Astrocyte (in vitro differentiated cells and primary cell): ENCODE measurements around the gene CCDC57. TPM values are rescaled to one million over a fixed set of nuclear protein-coding genes. Genes with fewer than 3 reads are reported as not detected.

Experiments
- DNase-seq: peaks from one replicate; pipeline ENCODE4 v3.0.0-alpha.2; 2010; ENCODE audit warnings: low read depth
- FAIRE-seq: peaks from 2 replicates; lab custom pipeline; 2011; peaks lifted over from hg19 to GRCh38; lab: Jason Lieb, UNC
- H2AFZ ChIP-seq: 2 replicates; pipeline ENCODE4 v1.6.0; 2012; ENCODE audit warnings: low read depth, low read length, inconsistent platforms
- H3K27ac ChIP-seq: 2 replicates; pipeline ENCODE4 v1.5.1; 2011; ENCODE audit warnings: low read depth, low read length, inconsistent platforms
- H3K27me3 ChIP-seq: 2 replicates; pipeline ENCODE4 v1.6.0; 2011; ENCODE audit warnings: low read length, inconsistent platforms; ENCODE audit not compliant: insufficient read depth
- H3K36me3 ChIP-seq: 2 replicates; pipeline ENCODE4 v1.5.1; 2011; ENCODE audit warnings: low read length, inconsistent platforms; ENCODE audit not compliant: insufficient read depth
- H3K4me1 ChIP-seq: 2 replicates; pipeline ENCODE4 v1.5.1; 2011; ENCODE audit warnings: low read length, inconsistent platforms; ENCODE audit not compliant: insufficient read depth
- H3K4me2 ChIP-seq: 2 replicates; pipeline ENCODE4 v1.6.0; 2012; ENCODE audit warnings: low read length, inconsistent platforms
- H3K4me3 ChIP-seq: 2 replicates; pipeline ENCODE4 v1.5.1; 2011; ENCODE audit warnings: low read depth, mild to moderate bottlenecking, low read length, inconsistent platforms; ENCODE audit not compliant: insufficient read depth
- H3K79me2 ChIP-seq: 2 replicates; pipeline ENCODE4 v1.6.0; 2012; ENCODE audit warnings: mild to moderate bottlenecking, low read length, inconsistent platforms; ENCODE audit not compliant: insufficient read depth
- H3K9ac ChIP-seq: 2 replicates; pipeline ENCODE4 v1.6.0; 2012; ENCODE audit warnings: mild to moderate bottlenecking, low read length, inconsistent platforms
- H3K9me3 ChIP-seq: 2 replicates; pipeline ENCODE4 v1.5.1; 2012; ENCODE audit warnings: low read depth, mild to moderate bottlenecking, low read length, inconsistent platforms; ENCODE audit not compliant: insufficient read depth
- H4K20me1 ChIP-seq: 2 replicates; pipeline ENCODE4 v1.6.0; 2012; ENCODE audit warnings: low read length, inconsistent platforms; ENCODE audit not compliant: insufficient read depth
- H3K27ac Mint-ChIP-seq: one replicate; pipeline ENCODE4 v1.8.0; 2021; ENCODE audit warnings: mild to moderate bottlenecking, mixed read lengths; ENCODE audit not compliant: unreplicated experiment
- H3K27me3 Mint-ChIP-seq: one replicate; pipeline ENCODE4 v1.8.0; 2021; ENCODE audit warnings: low read depth, mixed read lengths; ENCODE audit not compliant: unreplicated experiment
- H3K36me3 Mint-ChIP-seq: one replicate; pipeline ENCODE4 v1.8.0; 2021; ENCODE audit warnings: low read depth, mixed read lengths; ENCODE audit not compliant: unreplicated experiment
- H3K4me1 Mint-ChIP-seq: one replicate; pipeline ENCODE4 v1.8.0; 2021; ENCODE audit warnings: low read depth, mixed read lengths; ENCODE audit not compliant: unreplicated experiment
- H3K4me3 Mint-ChIP-seq: one replicate; pipeline ENCODE4 v1.8.0; 2021; ENCODE audit warnings: mild to moderate bottlenecking, moderate library complexity, mixed read lengths; ENCODE audit not compliant: unreplicated experiment
- H3K9me3 Mint-ChIP-seq: one replicate; pipeline ENCODE4 v1.8.0; 2021; ENCODE audit warnings: mild to moderate bottlenecking, mixed read lengths; ENCODE audit not compliant: unreplicated experiment
- EZH2 ChIP-seq: IDR thresholded peaks from 2 replicates; pipeline ENCODE4 v1.6.1; 2012; ENCODE audit warnings: mild to moderate bottlenecking, low read length, inconsistent platforms; ENCODE audit not compliant: insufficient read depth
- total RNA-seq: library from RNA; stranded (reverse); gene quantifications from 2 replicates; pipeline ENCODE4 v1.2.1, GENCODE V29; 2021
- TF ChIP-seq, protein P1 (sequence below): IDR thresholded peaks from 2 replicates; pipeline ENCODE4 v1.5.1; 2011; ENCODE audit warnings: low read depth, mild to moderate bottlenecking, inconsistent platforms, low read length, moderate library complexity; ENCODE audit not compliant: insufficient read depth

The CCDC57 gene
- total RNA-seq, 1 donor from 2014 or later, result 20.4 TPM

DNA sequence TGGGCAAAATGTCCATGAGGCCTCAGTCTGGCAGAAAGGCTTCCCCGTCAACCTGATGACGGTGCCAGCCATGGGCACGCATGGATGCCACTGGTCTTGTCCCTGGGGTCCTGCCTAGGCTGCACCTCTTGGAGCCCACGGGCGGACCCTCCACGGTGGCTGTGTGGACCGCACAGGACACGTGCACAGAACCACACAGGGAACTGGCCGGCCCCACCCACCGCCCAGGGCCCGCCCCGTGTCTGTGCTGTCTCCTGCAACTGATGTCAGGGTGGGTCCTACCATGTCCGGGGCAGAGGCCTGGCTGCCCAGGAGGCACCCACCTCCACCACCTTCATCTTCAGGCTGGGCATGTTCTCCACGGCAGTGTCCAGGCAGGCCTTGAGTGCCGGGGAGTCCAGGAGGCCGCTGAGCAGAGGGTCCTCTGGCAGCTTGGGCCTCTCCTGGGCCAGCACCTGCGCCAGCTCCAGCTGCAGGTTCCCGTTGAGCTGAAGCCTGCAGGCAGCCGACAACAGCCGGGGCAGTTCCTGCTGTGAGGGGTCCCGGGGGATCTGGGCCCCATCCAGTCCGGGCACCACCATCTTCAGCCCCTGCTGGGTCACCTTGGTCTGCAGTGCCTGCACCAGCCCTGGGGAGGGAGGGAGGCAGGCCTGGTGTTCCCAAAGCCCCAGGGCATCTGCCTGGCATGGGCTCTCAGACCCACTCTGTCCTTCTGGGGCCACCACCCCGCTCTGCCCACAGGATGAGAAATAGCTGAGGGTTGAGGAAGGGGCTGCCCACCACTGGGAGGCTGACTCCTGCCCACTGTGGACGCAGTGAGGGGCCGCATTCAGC lies 126.5 kb downstream of the CCDC57 start:
- FAIRE-seq, result no peak
- no peak overlapping the region for H3K4me3 Mint-ChIP-seq

GRCh38 chr17:82085031-82085861 lies 127.4 kb downstream of the CCDC57 start:
- no peaks in the 10 kb centered on the region for H3K36me3 Mint-ChIP-seq
- H3K4me1 ChIP-seq, result no peaks in the 10 kb centered on the region
- TF ChIP-seq EZH2, result no peak
- TF ChIP-seq, protein P1, sequence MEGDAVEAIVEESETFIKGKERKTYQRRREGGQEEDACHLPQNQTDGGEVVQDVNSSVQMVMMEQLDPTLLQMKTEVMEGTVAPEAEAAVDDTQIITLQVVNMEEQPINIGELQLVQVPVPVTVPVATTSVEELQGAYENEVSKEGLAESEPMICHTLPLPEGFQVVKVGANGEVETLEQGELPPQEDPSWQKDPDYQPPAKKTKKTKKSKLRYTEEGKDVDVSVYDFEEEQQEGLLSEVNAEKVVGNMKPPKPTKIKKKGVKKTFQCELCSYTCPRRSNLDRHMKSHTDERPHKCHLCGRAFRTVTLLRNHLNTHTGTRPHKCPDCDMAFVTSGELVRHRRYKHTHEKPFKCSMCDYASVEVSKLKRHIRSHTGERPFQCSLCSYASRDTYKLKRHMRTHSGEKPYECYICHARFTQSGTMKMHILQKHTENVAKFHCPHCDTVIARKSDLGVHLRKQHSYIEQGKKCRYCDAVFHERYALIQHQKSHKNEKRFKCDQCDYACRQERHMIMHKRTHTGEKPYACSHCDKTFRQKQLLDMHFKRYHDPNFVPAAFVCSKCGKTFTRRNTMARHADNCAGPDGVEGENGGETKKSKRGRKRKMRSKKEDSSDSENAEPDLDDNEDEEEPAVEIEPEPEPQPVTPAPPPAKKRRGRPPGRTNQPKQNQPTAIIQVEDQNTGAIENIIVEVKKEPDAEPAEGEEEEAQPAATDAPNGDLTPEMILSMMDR, result no peak
- H3K4me3 ChIP-seq, result no peak overlapping the region
- no peaks in the 10 kb centered on the region for H3K4me1 Mint-ChIP-seq
- H3K79me2 ChIP-seq, result peaks cover 6% of the 10 kb centered on the region
- H3K36me3 ChIP-seq, result peaks cover 8% of the 10 kb centered on the region
- no peaks in the 10 kb centered on the region for H3K9me3 ChIP-seq
- H4K20me1 ChIP-seq, result peaks cover 79% of the 10 kb centered on the region
- H3K9me3 Mint-ChIP-seq, result no peaks in the 10 kb centered on the region
- H3K27ac Mint-ChIP-seq, result no peak overlapping the region
- H3K4me3 Mint-ChIP-seq, result no peak overlapping the region
- no peak for FAIRE-seq
- H2AFZ ChIP-seq, result no peak overlapping the region
- H3K27ac ChIP-seq, result no peak overlapping the region
- no peak overlapping the region for H3K9ac ChIP-seq
- H3K4me2 ChIP-seq, result no peak overlapping the region
- H3K27me3 Mint-ChIP-seq, result no peaks in the 10 kb centered on the region
- DNase-seq, result no peak
- H3K27me3 ChIP-seq, result no peaks in the 10 kb centered on the region

More for the DNA sequence above, 126.5 kb downstream of the CCDC57 start:
- no peak for TF ChIP-seq EZH2
- TF ChIP-seq, protein P1, result no peak
- Histone ChIP-seq H4K20me1 (peaks cover 79% of the 10 kb centered on the region), H3K36me3 (peaks cover 12% of the 10 kb centered on the region), H3K27me3 (no peaks in the 10 kb centered on the region), H3K9me3 (no peaks in the 10 kb centered on the region), H3K4me1 (no peaks in the 10 kb centered on the region), H3K27ac (no peak overlapping the region), H3K4me3 (no peak overlapping the region), H3K9ac (no peak overlapping the region), H2AFZ (no peak overlapping the region), H3K79me2 (peaks cover 6% of the 10 kb centered on the region), H3K4me2 (no peak overlapping the region)
- no peaks in the 10 kb centered on the region for H3K36me3 Mint-ChIP-seq
- H3K9me3 Mint-ChIP-seq, result no peaks in the 10 kb centered on the region
- H3K27ac Mint-ChIP-seq, result no peak overlapping the region
- H3K4me1 Mint-ChIP-seq, result no peaks in the 10 kb centered on the region
- no peaks in the 10 kb centered on the region for H3K27me3 Mint-ChIP-seq
- DNase-seq, result no peak
